NCI-H82 treated with DMSO at 0.1 percent for 48 hours (cell line): ENCODE data around the gene HLCS.
A peak's percentile ranks its signal among the peaks of the same experiment; 100 is the strongest.

Source experiments
- DNase-seq: peaks from one replicate; lab custom pipeline; 2025; ENCODE audit not compliant: unreplicated experiment; lab: John Stamatoyannopoulos, UW

Gene HLCS

GRCh38 chr21:36851121-36851520 is 115.3 kb downstream of the HLCS start:
- DNase-seq, result no peak

DNA sequence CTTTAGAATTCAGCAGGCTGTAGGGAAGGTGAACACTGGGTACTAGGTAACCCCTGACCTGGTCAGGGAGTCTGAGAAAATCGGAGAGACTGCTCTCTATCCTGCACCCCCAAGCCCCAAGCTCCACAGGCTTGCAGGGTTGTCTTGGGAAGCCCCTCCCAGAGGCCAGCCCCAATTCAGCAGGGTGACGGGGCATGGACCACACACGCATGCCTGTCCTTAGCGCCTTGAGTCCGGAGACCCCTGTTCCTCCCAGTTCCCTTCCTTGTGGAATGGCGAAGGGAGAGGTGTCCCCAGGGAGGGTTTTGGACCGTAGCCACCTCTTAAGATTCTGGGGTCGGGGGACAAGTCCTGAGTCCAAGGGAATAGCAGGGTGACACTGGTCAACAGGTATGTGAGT is 116.1 kb downstream of the HLCS start:
- DNase-seq, result no peak

- DNase-seq, result no peak
Observed at GRCh38 chr21:36849461-36850105, 116.9 kb downstream of the HLCS start.

GRCh38 chr21:36848730-36849274 is 117.7 kb downstream of the HLCS start:
- DNase-seq, result no peak

GRCh38 chr21:36847189-36847588 is 119.3 kb downstream of the HLCS start:
- DNase-seq, result no peak

- DNase-seq, result no peak
Observed at GRCh38 chr21:36846631-36847030, 119.8 kb downstream of the HLCS start.

DNA sequence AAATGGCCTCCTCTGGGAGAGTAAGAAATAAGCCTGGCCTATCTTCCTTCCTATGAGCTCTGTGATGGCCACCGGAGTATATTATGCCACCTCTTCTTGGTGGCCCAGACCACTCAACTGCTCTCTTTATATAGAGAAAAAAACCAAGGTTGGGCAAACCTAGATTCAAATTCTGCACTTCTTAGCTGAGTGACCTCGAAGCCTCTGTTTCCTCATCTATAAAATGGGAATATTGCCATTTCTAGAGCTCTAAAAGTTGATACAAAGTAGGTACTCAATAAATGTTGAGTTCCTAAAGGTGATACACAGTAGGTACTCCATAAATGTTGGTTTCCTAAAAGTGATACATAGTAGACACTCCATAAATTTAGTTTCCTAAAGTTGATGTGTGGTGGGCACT is 120.7 kb downstream of the HLCS start:
- no peak for DNase-seq

DNA sequence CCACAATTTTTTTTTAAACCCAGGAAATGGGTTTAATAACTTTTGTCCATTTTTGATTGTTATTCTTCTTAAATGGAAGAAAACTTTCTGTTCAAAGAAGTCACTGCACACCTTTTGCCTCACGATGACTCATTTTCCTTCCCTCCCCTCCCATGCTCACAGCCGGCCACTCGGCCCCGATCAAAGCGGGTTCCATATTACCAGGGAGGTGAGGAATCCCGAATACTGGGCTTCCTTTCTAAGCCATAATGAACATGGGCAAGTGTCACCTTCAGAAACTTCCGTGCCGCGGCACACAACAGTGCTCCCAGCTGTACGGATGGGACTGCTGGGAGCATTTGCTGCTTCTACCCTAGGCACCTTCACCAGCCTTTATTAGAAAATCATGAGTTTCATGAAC is 121.4 kb downstream of the HLCS start:
- DNase-seq, result no peak

- DNase-seq, result no peak
Observed at GRCh38 chr21:36841866-36842265, 124.6 kb downstream of the HLCS start.

- DNase-seq, result no peak
Observed at GRCh38 chr21:36839735-36840134, 126.7 kb downstream of the HLCS start.

DNA sequence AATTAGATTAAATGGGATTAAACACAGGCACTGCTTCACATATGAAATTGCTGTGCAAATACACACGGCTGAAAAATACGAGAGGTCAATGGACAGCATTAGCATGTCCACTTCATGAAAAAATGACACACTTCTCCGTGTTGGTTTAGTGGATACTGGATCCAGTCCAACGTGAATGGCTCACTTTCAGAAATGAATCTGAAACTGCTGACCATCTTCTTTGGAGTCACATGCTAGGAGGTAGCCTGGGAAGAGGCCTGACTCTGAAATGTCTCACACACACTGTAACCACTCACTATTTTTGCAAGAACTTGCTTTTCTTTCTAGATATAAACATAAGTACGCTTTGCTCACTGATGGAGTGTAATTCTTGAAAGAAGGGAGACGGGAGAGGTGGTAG is 127.3 kb downstream of the HLCS start:
- no peak for DNase-seq

- DNase-seq, result no peak
Observed at GRCh38 chr21:36835383-36835795, 131.1 kb downstream of the HLCS start.

DNA sequence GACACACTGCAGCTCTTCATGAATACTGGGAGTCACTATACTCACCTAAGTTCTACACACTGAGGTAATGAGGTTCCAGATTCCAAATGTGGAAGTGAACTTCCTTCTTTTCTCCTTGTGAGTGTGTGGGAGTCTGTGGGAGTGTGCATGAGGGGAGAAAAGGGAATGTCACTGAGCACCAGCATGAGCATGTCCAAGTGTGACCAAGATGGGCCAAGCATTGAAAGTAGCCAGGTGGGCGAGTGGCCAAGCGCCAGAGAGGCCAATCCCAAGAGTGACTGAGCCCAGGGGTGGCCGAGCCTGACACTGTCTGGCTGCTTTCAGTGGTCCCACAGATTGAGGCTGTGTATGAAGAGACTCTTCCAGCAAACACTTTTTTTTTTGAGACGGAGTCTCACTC is 132.3 kb downstream of the HLCS start:
- no peak for DNase-seq

DNA sequence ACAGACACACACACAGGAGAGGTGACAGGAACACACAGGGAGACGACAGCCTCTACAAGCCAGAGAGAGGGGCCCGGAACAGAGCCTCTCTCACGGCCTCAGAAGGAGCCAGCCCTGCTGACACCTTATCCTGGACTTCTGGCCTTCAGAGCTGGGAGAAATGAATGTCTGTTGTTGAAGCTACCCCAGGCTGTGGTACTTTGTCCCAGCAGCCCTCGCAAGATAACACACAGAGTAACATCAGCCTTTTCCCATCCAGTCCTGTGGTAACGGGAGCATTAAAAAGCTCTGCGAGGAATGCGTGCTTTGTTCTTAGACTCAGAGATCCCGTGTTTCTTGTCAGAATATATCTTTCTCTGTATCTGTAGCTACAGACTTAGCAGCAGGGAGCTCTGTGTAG is 136.4 kb downstream of the HLCS start:
- no peak for DNase-seq

DNA sequence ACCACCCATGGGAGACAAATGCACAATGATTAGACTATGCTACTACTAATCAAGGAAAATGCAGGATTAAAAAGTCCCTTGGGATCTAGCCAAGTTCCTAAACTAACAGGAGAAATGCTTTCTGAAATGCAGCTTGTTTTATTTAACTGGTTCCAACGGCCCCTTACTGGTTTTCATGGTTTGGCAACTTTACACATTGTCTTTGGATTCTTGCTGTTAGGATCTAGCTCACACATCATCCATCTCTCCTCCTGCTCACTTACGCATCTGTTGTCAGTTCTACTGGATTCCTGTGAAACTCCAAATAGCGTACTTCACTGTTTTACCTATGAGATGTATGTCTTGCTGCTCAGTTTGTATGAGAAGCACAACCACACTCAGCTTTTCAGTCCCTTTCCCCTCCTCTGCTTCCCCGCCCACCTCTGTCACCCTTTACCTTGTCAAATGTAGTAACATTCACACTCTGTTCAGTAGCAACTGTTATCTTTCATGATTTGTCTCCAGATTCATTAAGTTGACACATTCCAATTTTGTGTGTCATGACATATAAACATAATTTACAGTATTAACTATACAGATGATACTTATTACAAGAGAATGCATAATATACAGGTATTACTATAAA is 137.5 kb downstream of the HLCS start:
- DNase-seq, result no peak

DNA sequence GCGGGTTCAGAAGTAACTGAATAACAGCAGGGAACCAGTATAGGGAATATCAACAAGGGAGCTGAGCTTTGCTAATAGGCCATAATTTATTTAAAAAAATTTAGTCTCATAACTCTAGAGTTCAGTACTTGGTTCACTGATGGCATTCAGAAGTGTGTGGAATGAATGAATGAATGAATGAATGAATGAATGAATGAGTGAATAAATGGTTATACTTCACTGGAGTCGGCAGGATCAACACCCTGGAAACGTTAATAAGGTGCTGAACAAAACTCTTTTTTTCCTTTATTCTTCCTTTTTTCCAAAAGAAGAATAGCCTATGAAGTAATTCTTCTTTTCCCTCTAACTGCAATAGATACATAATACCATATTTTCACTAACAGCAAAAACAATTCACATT is 138.3 kb downstream of the HLCS start:
- no peak for DNase-seq

- no peak for DNase-seq
Observed at GRCh38 chr21:36825658-36826057, 140.8 kb downstream of the HLCS start.

- DNase-seq, result no peak
Observed at GRCh38 chr21:36821032-36821299, 145.5 kb downstream of the HLCS start.

DNA sequence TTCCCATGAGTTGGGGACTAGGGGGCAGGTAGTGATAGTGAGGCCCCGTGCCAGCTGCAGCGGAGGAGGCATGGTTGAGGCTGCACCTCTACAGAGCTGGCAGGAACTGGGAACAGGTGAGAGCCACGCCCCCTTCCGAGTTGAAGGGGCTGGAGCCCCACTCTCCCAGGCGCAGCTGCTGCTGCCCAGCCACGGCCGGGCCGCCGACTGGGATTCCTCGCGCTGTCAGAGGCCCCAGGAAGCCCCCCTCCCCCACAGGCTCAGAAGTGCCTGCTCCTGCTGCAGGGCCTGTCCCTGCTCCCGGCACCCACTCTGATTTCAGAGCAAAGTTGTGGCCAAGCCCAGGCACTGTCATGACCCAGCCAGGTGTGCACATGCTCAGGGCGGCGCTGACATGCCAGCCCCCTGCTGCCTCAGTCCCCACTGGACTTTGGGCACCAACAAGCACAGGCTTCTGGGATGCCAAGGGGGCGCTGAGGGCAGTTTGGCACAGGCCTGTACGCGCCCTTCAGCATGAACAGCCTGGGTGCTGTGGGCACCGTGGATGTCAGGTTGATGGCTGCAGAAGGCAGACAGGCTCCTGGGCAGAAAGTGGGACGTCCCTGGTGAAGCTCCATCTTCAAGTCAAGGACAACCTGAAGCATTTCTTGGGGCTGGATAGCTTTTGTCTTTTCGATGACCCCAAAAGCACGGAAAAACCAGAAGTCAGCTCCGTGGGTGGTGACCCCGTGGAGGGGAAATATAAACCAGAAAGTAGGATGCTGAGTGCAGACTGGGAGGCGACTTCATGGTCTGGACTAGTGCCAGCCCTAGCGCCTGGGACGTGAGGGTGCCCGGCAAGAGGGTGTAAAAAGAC is 146.1 kb downstream of the HLCS start:
- no peak for DNase-seq

DNA sequence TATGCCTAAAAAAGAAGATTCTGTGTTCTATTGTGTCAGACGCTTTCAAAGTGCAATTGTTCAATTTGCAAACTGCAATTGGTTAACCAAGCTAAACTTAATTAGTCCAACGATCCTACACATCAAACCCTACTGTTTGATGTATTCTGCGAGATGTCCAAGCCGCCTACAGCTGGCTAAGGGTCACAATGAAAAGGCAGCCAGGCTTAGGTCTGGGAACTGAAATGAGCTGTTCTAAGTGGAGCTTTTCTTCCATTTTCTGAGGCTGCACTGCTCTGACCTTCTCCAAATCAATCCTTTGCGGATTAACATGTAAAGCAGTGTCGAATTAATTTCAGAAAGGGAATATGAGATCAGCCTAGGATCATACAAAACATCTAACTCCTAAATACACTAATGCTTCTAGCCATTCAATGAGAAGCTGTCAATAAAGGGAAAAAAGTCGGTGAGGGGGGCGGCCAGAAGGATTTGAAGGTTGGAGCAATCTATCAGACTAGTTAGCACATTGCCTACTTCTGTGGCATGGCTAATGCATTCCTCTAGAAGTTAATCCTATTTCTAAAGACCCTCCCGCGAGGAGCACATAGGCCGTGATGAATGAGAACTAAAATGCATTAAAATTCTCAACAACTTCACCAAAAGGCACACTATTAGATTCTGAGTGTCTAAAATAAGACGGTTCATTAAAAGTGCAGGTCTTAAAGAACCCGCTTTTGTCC is 148.6 kb downstream of the HLCS start:
- DNase-seq, result peak; percentile 56

GRCh38 chr21:36816561-36817130 is 149.8 kb downstream of the HLCS start:
- peak; percentile 26 for DNase-seq
